Aorta (tissue), 5 donors: ENCODE measurements around the gene TMEM247. TPM values are rescaled to one million over a fixed set of nuclear protein-coding genes. Genes with fewer than 3 reads are reported as not detected.

Source experiments
- ATAC-seq: fragments of 200-7000 bp; cut with Tn5 transposase; one replicate; pipeline ENCODE4 v1.9.1; 2022; ENCODE audit warnings: moderate library complexity; ENCODE audit not compliant: low FRiP score
- DNase-seq, 2 donors: peaks; one replicate each; pipeline ENCODE4 v3.0.0-alpha.2; 2020
- H3K27ac ChIP-seq, 2 donors: one replicate each; pipeline ENCODE4 v1.5.1; 2013; ENCODE audit warnings: low read length in 2 of 2, mild to moderate bottlenecking in 2 of 2, moderate library complexity in 2 of 2, control low read depth in 1 of 2, inconsistent platforms in 1 of 2, low read depth in 1 of 2
- H3K27me3 ChIP-seq, 2 donors: one replicate each; pipeline ENCODE4 v1.6.1; 2013; ENCODE audit warnings: control low read depth in 1 of 2, low read length in 1 of 2, mild to moderate bottlenecking in 1 of 2, moderate library complexity in 1 of 2; ENCODE audit not compliant: insufficient read depth in 2 of 2, control insufficient read depth in 1 of 2
- H3K36me3 ChIP-seq, 2 donors: one replicate each; pipeline ENCODE4 v1.6.1; 2013; ENCODE audit warnings: control low read depth in 1 of 2, low read length in 1 of 2, mild to moderate bottlenecking in 1 of 2; ENCODE audit not compliant: insufficient read depth in 2 of 2, control insufficient read depth in 1 of 2
- H3K4me1 ChIP-seq, 2 donors: one replicate each; pipeline ENCODE4 v1.6.1; 2013; ENCODE audit warnings: low read length in 2 of 2, control low read depth in 1 of 2, mild to moderate bottlenecking in 1 of 2, moderate library complexity in 1 of 2; ENCODE audit not compliant: insufficient read depth in 2 of 2, control insufficient read depth in 1 of 2
- H3K4me3 ChIP-seq, 2 donors: one replicate each; pipeline ENCODE4 v1.5.1; 2013; ENCODE audit warnings: low read length in 2 of 2, control low read depth in 1 of 2, mild to moderate bottlenecking in 1 of 2
- H3K9me3 ChIP-seq: one replicate; pipeline ENCODE4 v1.6.1; 2013; ENCODE audit warnings: mild to moderate bottlenecking, low read length; ENCODE audit not compliant: control insufficient read depth
- WGBS, 2 donors: extraction: QIAGEN DNeasy Blood & Tissue Kit; methylation state at CpG; one replicate each; pipeline ENCODE4 v1.1.7; 2013; 5-methylcytosine and 5-hydroxymethylcytosine counted together
- intact Hi-C, 2 donors: fragments of 100-400 bp; cut with DNase I; formaldehyde crosslinking; loops; one replicate each; pipeline versions ENCODE4 v1.14.2 to v1.15.0; 2022
- polyA plus RNA-seq, 2 donors: library from polyadenylated mRNA; stranded (reverse); fragments of 200-250 nt; gene quantifications; one replicate each; pipeline ENCODE4 v1.2.3, GENCODE V29; 2013
- total RNA-seq, 2 donors: library from RNA; stranded (reverse); fragmentation: NEBNext Ultra II Directional; extraction: Animal tissue kit (Norgen Biotek cat#: 25700); gene quantifications; one replicate each; pipeline ENCODE4 v1.2.1, GENCODE V29; 2021
- donor health status: healthy with polysubstance abuse.
- donor health status: Bipolar disorder and iron deficiency.
- donor health status: DM: no; HTN: no; CAD: no.
- donor health status: DM: no; HTN: no; CAD: no.
- donor health status: DM: yes; HTN: yes; CAD: no.

The TMEM247 gene
- total and polyA plus RNA-seq, 4 donors: not detected

DNA sequence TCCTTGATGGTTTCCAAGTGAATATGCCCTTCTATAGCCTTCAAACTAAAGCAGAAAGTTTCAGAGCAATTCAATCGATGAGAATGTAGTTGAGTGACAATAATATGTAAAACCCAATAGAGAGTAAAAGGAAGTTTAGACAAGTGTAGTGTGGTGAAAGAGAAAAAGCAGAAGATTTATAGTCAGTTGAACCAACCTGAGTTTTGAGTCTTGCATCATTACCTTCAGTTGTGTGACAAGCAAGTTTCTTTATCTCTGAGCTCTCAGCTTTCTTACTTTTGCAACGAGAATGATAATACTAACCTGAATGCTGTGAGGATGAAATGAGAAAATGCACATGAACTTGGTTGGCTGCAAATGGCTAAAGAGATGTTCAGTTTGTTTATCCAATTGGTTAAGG, 40.6 kb upstream of the TMEM247 start:
- H3K4me1 ChIP-seq: no peaks in the 10 kb centered on the region
- peaks cover 0 to under 1% of the 10 kb centered on the region in 2 donors for H3K27me3 ChIP-seq
- intact Hi-C loops: no loop called here
- WGBS, 2 donors: 77 to 85% methylated on average over 2 of the region's 2 CpGs
- no peak overlapping the region for H3K27ac ChIP-seq
- no peaks in the 10 kb centered on the region for H3K36me3 ChIP-seq
- DNase-seq (no peak), ATAC-seq (no peak)
- no peak overlapping the region for H3K4me3 ChIP-seq
- H3K9me3 ChIP-seq: no peaks in the 10 kb centered on the region

DNA sequence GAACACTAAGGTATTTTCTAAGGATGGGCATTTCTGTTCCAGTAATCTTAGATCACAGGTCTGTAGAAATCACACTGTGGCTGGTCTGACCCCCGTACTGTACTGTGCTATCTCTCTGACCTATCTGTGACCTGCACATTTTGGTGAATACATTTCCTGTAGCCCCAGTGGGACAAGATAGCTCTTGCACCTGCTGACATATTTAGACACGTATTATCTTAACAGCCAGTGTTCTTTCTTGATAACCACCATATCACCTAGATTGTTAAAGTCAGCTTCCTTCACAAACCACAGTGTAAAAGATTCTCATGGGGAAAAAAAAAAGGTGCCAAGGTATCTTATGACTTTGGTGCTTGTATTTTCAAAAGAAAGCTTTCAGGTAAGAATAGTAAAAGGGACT, 39.8 kb upstream of the TMEM247 start:
- H3K4me1 ChIP-seq: no peaks in the 10 kb centered on the region
- H3K27me3 ChIP-seq: no peaks in the 10 kb centered on the region
- no peak overlapping the region for H3K27ac ChIP-seq
- no peak for ATAC-seq
- no peak overlapping the region for H3K4me3 ChIP-seq
- no peaks in the 10 kb centered on the region for H3K36me3 ChIP-seq
- WGBS, 2 donors: 81 to 84% methylated on average over 2 of the region's 2 CpGs
- H3K9me3 ChIP-seq: no peaks in the 10 kb centered on the region
- intact Hi-C loops: no loop called here
- no peak for DNase-seq

DNA sequence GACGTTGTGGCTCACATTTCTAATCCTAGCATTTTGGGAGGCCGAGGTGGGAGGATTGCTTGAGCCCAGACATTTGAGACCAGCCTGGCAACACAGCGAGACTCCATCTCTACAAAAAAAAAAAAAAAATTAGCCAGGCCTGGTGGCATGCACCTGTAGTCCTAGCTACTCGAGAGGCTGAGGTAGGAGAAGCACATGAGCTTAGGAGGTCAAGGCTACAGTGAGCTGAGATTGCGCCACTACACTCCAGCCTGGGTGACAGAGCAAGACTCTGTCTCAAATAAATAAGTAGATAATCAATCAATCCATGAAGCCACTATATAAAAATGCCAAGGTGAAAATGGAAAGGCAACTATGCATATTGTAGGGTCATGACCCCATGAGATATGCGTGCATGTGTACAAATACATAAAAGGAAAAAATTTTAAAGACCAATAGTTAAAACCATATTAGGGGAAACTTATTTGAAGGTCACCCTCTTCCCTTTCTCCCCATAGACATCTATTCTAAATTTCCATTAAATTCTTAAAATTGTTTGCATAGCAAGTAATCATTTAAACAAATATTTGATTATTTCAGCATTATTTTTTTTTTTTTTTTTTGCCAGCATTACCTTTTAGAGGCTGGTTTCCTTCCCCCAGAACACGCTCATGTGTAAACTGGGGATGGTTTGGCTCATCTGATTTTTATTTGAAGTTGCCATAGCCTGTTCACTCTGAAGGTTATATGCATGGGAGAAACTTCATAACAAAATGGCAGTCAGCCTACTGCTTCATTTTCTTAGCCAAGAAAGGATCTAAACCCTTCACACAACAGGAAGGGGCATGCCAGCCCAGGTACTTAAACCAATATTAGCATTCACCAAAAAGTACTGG, 37.3 kb upstream of the TMEM247 start:
- ATAC-seq (no peak), DNase-seq (no peak)
- Histone ChIP-seq H3K9me3 (peaks cover 2% of the 10 kb centered on the region), H3K27ac (no peak overlapping the region), H3K4me3 (no peak overlapping the region), H3K27me3 (no peaks in the 10 kb centered on the region), H3K4me1 (no peaks in the 10 kb centered on the region), H3K36me3 (no peaks in the 10 kb centered on the region)
- intact Hi-C loops: no loop called here
- 94% methylated on average over 7 of the region's 7 CpGs for WGBS, 2 donors

DNA sequence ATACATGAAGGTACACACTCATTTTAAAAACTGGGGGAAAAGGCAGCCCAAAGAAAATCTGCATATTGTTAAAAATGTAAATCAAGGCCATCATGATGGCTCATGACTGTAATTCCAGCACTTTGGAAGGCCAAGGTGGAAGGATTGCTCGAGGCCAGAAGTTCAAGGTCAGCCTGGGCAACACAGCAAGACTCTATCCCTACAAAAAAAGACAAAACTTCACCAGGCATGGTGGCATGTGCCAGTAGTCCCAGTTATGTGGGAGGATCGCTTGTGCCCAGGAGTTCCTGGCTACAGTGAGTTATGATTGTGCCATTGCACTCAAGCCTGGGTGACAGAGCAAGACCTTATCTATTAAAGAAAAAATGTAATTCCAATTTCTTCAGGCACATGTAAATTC, 34.6 kb upstream of the TMEM247 start:
- ATAC-seq (no peak), DNase-seq (no peak)
- Histone ChIP-seq H3K36me3 (no peaks in the 10 kb centered on the region), H3K4me1 (no peaks in the 10 kb centered on the region), H3K27me3 (no peaks in the 10 kb centered on the region), H3K9me3 (peaks cover 2% of the 10 kb centered on the region), H3K4me3 (no peak overlapping the region), H3K27ac (no peak overlapping the region)
- 85 to 89% methylated on average over 2 of the region's 2 CpGs for WGBS, 2 donors
- intact Hi-C loops: no loop called here

- H3K4me3 ChIP-seq: no peak overlapping the region
- no peaks in the 10 kb centered on the region for H3K4me1 ChIP-seq
- DNase-seq (no peak), ATAC-seq (no peak)
- intact Hi-C loops: no loop called here
- no peaks in the 10 kb centered on the region for H3K36me3 ChIP-seq
- H3K9me3 ChIP-seq: peaks cover 2% of the 10 kb centered on the region
- H3K27ac ChIP-seq: no peak overlapping the region
- H3K27me3 ChIP-seq: no peaks in the 10 kb centered on the region
Measured at GRCh38 chr2:46445556-46445955, 33.8 kb upstream of the TMEM247 start.

DNA sequence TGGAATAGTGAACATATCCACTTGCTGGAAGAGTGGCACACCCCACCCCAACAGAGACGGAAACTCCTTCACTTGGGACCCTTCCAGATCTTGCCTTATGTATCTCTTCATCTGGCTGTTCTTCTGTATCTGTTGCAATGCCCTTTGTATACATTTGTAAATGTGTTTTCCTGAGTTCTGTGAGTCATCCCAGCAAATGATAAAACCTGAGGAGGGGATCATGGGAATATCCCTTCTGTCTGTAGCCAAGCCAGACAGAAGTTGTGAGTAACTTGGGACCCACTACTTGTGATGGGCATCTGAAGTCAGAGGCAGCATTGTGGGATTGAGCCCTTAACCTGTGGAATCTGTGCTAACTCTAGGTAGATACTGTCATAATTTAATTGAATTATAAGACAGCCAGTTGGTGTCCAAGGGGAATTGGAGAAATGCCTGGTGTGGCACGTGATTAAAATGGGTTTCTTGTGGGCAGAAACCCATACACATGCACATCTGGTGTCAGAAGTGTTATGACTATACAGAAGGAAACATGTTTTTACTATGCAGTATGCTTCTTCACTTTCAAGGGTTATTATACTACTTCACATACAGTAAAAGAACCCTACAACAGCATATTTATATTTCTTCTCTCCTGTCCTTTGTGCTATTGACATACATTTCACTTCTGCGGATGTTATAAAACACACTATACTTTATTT, 32.3 kb upstream of the TMEM247 start:
- DNase-seq (no peak), ATAC-seq (no peak)
- Histone ChIP-seq H3K9me3 (peaks cover 3% of the 10 kb centered on the region), H3K36me3 (no peaks in the 10 kb centered on the region), H3K4me3 (no peak overlapping the region), H3K27ac (no peak overlapping the region), H3K27me3 (no peaks in the 10 kb centered on the region), H3K4me1 (no peaks in the 10 kb centered on the region)
- 76 to 80% methylated on average over 3 of the region's 3 CpGs for WGBS, 2 donors
- intact Hi-C loops: no loop called here

DNA sequence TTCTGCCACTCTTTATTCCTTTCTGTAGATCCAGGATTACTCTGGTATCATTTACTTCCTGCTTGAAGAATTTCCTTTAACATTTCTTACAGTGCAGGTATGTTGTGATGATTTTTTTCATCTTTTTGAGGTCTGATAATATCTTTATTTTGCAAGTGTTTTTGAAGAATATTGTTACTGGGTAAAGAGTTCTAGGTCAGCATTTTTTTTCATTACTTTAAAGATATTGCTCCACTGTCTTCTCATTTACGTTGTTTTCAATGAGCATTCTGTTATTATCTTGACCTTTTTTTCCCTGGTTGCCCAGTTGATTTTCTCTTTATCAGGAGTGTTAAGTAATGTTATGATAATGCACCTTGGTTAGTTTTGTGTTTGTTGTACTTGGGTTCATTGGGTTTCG, 31.7 kb upstream of the TMEM247 start:
- H3K36me3 ChIP-seq: no peaks in the 10 kb centered on the region
- intact Hi-C loops: no loop called here
- ATAC-seq: no peak
- peaks cover 4% of the 10 kb centered on the region for H3K9me3 ChIP-seq
- no peak for DNase-seq
- WGBS, 2 donors: 87 to 94% methylated on average over 2 of the region's 2 CpGs
- H3K27ac ChIP-seq: no peak overlapping the region
- H3K4me1 ChIP-seq: no peaks in the 10 kb centered on the region
- H3K27me3 ChIP-seq: no peaks in the 10 kb centered on the region
- no peak overlapping the region for H3K4me3 ChIP-seq

DNA sequence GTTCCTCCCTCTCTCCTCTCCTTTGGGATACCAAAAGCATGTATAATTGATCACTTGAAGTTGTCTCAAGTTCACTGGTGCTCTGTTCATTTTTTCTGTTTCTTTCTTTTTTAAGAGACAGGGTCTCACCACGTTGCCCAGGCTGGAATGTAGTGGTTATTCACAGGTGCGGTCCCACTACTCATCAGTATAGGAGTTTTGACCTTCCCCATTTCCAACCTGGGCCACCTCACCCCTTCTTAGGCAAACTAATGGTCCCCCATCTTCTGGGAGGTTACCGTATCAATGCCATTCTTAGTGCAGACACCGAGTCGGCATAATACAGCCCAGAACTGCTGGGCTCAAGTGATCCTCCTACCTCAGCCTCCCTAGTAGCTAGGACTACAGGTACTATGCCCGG, 31.3 kb upstream of the TMEM247 start:
- H3K36me3 ChIP-seq: no peaks in the 10 kb centered on the region
- H3K9me3 ChIP-seq: peaks cover 4% of the 10 kb centered on the region
- H3K27ac ChIP-seq: no peak overlapping the region
- ATAC-seq: no peak
- H3K4me1 ChIP-seq: no peaks in the 10 kb centered on the region
- H3K27me3 ChIP-seq: no peaks in the 10 kb centered on the region
- WGBS, 2 donors: 91 to 94% methylated on average over 6 of the region's 6 CpGs
- H3K4me3 ChIP-seq: no peak overlapping the region
- no peak for DNase-seq
- intact Hi-C loops: no loop called here

DNA sequence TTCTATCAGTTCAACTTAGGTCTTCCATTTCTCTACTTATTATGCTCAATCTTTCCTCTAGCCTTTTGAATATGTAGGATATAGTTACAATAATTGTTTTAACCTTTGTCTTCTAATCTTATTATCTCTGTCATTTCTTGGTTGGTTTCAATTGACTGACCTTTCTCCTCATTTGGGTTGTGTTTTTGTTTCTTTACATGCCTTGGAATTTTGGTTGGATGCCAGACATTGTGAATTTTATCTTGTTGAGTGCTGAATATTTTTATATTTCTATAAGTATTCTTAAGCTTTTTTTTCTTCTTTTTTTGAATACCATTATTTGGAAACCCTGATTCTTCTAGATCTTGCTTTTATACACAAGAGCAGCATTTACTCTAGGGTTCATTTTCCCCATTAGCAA, 30.7 kb upstream of the TMEM247 start:
- ATAC-seq (no peak), DNase-seq (no peak)
- Histone ChIP-seq H3K27ac (no peak overlapping the region), H3K36me3 (no peaks in the 10 kb centered on the region), H3K4me1 (no peaks in the 10 kb centered on the region), H3K27me3 (no peaks in the 10 kb centered on the region), H3K9me3 (peaks cover 4% of the 10 kb centered on the region), H3K4me3 (no peak overlapping the region)
- intact Hi-C loops: no loop called here
